GM18502 (cell line): ENCODE data around the gene ADAMTSL1.

Experiments used
- ATAC-seq: cut with Tn5 transposase; IDR thresholded peaks from one replicate; pipeline ENCODE4 v1.9.1; 2021; ENCODE audit warnings: mild to moderate bottlenecking; ENCODE audit not compliant: unreplicated experiment, poor library complexity

The ADAMTSL1 gene

DNA sequence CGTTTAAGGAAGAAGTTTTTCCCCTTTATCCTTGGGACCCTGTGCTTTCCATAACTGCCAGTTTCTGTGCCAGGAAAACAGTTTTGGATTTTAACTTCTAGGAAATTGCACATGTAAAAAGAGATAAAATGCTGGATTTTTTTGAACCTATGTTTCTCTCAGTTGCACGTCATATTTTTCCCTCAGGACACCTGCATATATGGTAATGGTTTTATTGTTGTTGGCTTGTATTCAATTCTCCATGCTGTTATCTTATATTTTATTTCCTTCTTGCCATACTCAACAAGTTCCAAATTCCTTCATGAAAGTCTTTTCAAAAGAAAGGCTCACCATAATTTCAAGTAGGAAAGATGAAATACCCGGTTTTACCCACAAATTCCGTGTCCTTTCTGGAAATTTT lies 7.9 kb upstream of the ADAMTSL1 start:
- no peak for ATAC-seq

- ATAC-seq = no peak
Measured at GRCh38 chr9:18467696-18468095, 6.3 kb upstream of the ADAMTSL1 start.

DNA sequence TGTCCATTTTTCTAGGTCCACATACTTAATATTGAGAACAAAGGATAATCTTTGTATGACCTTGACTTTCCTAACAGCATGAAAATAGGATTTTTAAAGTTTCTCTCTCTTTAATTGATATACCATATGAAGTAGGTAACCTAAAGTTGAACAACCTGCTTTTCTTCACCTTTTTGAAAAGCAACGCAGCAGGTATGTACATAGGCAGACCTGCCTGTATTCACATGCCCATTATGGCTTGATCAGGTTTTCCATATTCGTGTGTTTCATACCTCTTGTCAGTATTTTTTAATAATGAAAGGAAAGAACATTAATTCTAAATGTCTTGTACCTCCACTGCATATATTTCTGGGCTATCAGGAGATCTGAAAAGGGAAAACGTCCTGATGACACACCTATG lies 1.5 kb upstream of the ADAMTSL1 start:
- no peak for ATAC-seq

- ATAC-seq = no peak
Measured at GRCh38 chr9:18472841-18473251, 1.1 kb upstream of the ADAMTSL1 start.

DNA sequence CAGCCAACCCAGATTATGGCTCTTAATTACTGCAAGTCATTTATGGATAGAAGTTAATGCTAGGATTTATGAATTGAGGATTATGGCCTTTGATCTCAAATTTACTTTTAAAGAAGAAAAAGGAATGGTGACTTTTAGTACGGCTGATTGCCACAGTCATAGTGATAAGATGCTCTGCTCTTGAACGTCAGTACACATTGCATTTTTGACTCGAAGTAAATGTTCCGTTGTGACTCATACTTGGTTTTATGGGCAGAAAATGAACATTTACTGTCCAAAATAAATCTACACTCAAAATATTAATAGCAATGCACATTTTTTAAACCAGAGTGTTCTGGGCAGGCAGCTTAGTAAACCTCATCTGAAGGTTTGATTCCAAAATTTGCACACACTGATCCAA lies 830 bp downstream of the ADAMTSL1 start:
- no peak for ATAC-seq

- ATAC-seq = no peak
Measured at GRCh38 chr9:18477121-18477660, 3.2 kb downstream of the ADAMTSL1 start.

- ATAC-seq = no peak
Measured at GRCh38 chr9:18477719-18478118, 3.8 kb downstream of the ADAMTSL1 start.

- ATAC-seq = no peak
Measured at GRCh38 chr9:18478501-18479361, 4.8 kb downstream of the ADAMTSL1 start.

DNA sequence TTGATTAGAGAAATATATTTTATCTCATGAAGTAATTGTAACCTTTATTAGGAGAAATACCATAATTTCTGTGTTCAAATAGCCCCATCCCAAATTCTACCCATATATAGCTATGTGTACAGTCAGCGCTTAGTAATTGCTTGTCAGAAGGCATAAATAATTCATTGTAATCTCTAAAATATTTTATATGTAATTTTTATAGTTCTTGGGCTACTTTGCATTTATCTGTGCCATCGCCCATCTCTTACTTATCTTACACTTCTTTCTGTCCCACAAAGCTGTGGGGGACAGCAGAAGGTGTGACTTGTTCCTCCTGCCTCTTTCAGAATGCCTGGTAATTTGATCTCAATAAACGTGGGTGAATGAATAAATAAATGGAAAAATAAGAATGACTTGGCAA lies 5.5 kb downstream of the ADAMTSL1 start:
- no peak for ATAC-seq

- ATAC-seq = no peak
Measured at GRCh38 chr9:18480662-18481093, 6.7 kb downstream of the ADAMTSL1 start.

GRCh38 chr9:18482371-18482770 lies 8.4 kb downstream of the ADAMTSL1 start:
- no peak for ATAC-seq

- ATAC-seq = no peak
Measured at GRCh38 chr9:18485714-18486113, 11.8 kb downstream of the ADAMTSL1 start.

- ATAC-seq = no peak
Measured at GRCh38 chr9:18487611-18488010, 13.7 kb downstream of the ADAMTSL1 start.

- no peak for ATAC-seq
Measured at GRCh38 chr9:18488886-18489285, 14.9 kb downstream of the ADAMTSL1 start.

DNA sequence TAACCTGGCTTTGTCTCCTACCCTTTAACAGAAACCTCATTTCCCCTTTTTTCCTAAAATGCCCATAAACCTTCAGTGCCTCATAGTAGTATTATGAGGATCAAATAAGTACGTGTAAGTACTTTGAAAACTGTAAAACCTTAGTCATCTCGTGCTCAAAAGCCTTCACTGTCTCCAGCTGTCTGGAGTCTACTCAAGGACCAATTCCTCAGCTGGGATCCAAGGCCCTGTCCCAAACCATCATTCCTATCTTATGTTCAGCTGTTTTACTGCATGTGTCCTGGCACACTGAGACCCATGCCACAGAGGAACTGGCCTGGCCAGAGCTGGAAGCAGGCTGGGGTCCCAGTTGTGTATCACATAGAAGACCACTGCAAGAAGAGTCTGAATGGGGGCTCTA lies 15.9 kb downstream of the ADAMTSL1 start:
- no peak for ATAC-seq

DNA sequence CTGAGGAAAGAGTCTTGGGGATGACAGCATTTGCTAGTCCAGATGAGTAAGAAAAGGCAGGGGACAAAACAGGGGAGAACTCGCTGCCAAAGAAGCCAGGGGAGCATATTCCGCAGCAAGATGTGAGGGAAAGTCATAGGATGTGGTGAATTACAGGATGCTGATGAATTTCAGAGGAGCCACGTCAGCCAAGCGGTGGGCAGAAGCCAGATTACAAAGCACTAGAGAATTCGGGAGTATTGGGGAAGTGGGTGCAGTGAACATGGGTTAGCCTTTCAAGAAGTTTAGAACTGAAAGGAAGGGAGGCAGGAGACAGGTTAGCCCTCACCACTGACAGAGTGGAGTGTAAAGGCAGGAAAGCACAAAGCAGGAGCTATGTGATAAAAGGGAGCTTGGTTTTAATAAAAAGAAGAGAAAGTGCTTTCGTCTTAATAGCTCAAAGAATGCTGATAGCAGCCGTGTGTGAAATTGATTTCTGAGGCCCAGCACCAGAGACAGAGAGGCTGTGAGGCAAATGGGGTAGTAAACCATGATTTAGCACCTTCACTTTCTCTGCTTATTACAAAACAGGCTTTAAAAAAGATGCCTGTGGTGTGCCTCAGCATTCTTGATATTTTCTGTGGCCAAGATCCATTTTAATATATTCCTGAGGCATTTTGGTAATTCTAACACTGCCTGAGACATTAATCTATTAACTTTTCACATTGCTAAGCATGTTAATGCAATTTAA lies 16.9 kb downstream of the ADAMTSL1 start:
- no peak for ATAC-seq

- no peak for ATAC-seq
Measured at GRCh38 chr9:18492612-18493011, 18.7 kb downstream of the ADAMTSL1 start.

- ATAC-seq = no peak
Measured at GRCh38 chr9:18493451-18493993, 19.6 kb downstream of the ADAMTSL1 start.

- no peak for ATAC-seq
Measured at GRCh38 chr9:18495065-18495464, 21.1 kb downstream of the ADAMTSL1 start.

- no peak for ATAC-seq
Measured at GRCh38 chr9:18496256-18497000, 22.5 kb downstream of the ADAMTSL1 start.
